ENCODE results near the gene THAP4.

The THAP4 gene

DNA sequence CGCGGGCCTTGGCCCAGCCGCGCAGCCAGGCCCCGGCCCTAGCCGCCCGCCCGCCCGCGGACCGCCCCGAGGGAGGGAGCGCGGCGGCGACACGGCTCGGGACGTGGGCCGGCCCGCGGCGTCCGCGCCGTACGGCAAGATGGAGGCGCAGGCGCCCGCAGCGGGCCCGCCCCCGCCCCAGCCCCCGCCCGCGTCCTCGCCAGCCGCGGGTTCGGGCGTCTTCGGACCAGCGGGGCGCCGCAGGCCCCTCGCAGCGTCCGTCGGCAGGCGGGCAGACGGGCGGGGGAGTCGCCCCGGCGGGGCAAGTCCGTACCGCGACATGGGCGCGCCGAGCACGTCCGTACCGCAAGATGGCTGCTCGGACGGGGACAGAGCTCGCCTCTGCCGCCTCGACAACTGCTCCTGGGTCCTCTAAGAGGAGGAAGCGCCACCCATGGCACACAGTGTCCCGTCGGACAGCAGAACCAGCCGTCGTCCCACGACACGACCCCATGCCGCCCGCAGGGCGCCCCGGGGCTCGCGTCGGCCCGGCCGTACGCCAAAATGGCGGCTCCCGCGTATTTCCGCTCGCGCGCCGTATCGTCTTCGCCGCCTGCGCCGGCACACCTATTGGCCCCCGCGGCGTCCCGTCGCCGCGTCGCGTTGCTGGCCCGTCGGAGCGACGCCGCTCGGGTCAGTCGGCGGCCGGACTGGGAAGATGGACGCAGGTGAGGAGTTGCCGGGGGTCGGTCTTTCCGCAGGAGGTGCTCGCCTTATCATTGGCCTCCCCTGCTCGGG, at the start of gene THAP4, which contains the start of gene ATG4B:
Gene THAP4 (minus strand): TSS at position 141 of the 777 bp plus-strand sequence. CDS start 141 bp downstream, outside the sequence.
Gene ATG4B (plus strand): TSS at position 676 of the 777 bp plus-strand sequence. CDS start 22 bp downstream, at position 698.
- peak; percentile 38 to 96 (median 85) for DNase-seq

DNA sequence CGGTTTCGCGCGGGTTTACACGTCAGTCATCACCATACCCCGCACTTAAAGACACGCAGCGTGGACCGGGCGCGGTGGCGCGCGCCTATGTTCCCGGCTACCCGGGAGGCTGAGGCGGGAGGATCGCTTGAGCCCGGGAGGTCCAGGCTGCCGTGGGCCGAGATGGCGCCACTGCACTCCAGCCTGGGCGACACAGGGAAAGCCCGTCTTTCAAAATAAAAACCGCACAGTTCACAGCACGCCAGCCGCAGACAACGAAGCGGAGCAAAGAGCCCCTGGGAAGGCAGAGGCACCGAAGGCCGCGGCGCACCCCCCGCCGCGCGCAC, 49.3 kb upstream of the THAP4 start:
- DNase-seq = peak in 2 of 58 donors; percentile 43 to 49

- no peak for DNase-seq
These were observed 44.1 kb upstream of the THAP4 start for GRCh38 chr2:241680827-241681599.

- DNase-seq = no peak
These were observed 43.1 kb upstream of the THAP4 start for GRCh38 chr2:241680044-241680443.

DNA sequence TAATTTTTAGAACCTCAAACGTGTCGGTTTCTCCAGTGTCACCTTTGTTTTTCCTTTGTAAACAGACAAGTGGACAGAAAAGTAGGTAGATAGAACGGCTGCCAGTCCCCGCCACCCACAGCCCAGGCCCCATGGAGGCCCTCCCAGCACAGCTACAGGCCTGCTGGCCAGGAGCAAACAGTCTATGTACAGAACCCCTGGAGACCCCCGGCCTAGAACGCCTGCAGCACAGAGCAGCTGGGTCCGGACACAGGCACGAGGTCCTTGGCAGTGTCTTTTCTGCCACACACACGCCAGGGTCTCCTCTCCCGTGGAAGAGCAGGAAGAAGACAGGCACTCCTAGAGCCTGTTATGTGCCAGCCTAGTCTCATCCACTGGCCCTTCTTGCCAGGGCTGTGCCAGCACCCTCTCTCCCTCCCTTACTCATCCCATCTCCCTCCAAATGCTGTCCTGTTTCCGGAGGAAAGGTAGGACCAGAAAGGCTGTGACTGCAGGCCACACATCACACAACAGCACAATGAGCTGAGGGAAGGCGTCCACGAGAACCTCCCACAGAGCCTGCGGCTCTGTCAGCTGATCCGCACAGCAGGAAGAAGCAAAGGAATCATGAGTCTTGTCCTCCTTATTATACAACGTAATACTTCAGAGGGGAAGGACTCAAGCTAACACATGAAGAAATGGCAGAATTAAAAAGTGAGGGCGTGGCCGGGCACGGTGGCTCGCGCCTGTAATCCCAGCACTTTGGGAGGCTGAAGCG, 42.0 kb upstream of the THAP4 start:
- DNase-seq = no peak

GRCh38 chr2:241678307-241678706, 41.3 kb upstream of the THAP4 start:
- DNase-seq = no peak

DNA sequence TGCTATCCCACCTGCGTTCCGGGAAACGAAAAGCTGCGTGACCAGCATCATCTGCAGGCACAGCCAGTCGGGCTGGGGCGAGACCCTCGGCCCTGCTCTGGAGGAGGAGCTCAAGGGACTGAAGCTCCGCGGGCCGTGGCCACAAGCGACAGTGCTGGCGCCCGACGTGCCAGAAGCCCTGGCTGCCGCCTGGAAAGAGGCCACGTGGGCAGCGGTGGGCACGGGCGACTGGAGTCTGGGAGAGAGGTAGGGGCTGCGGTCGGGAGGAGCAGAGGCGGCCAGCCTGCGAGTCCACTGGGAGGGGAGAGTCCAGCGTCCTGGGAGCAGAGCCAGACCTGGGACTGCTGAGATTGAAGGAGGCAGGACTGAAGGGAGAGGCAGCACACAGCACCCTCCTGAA, 40.4 kb upstream of the THAP4 start:
- no peak for DNase-seq

- DNase-seq = no peak
These were observed 39.7 kb upstream of the THAP4 start for GRCh38 chr2:241676665-241677064.

- no peak for DNase-seq
These were observed 38.9 kb upstream of the THAP4 start for GRCh38 chr2:241675885-241676284.

DNA sequence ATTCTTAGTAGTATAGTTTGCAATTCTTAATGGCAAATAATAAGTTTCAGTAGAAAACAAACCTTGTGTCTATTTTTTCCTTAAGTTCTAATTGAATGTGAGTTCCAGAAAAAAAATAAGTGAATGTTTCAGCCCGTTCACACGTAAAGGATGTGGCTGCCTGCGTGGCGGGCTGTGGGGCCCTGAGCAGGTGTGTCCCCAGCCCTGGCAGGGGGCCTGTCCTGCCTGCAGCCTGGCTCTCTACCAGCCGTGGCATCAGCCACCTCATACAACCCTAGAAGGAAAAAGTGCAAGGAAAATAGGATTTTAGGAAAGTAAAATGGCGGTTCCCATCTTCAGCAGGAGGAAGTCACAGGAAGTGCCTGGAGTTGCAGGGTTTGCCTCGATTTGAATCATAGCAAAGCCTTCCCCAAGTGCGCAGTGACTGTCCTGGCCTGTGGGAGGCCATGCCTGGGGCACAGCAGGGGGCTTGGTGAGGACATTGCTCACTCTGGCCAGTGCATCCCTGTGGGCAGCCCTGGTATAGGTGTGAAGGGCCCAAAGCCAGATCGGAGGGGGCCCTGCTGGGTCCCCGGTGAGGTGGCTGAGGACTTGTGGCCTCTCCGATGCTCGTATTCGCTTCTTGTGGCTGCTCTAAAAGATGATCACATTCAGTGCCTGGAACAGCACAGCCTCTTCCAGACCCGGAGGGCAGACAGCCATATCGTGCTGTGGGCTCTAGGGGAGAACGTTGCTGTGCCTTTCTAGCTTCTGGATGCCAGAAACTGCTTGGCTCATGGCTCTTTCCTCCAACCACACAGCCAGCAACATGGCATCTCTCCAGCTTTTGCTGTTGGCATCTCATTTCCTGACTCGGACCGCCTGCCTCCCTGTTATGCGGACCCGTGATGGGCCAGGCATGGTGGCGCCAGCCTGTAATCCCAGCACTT, 37.1 kb upstream of the THAP4 start:
- peak in 29 of 58 donors; percentile 8 to 57 (median 27) for DNase-seq

GRCh38 chr2:241673189-241673663, 36.3 kb upstream of the THAP4 start:
- no peak for DNase-seq

GRCh38 chr2:241672243-241673188, 35.6 kb upstream of the THAP4 start:
- DNase-seq = no peak

GRCh38 chr2:241671457-241672240, 34.7 kb upstream of the THAP4 start:
- DNase-seq = no peak

DNA sequence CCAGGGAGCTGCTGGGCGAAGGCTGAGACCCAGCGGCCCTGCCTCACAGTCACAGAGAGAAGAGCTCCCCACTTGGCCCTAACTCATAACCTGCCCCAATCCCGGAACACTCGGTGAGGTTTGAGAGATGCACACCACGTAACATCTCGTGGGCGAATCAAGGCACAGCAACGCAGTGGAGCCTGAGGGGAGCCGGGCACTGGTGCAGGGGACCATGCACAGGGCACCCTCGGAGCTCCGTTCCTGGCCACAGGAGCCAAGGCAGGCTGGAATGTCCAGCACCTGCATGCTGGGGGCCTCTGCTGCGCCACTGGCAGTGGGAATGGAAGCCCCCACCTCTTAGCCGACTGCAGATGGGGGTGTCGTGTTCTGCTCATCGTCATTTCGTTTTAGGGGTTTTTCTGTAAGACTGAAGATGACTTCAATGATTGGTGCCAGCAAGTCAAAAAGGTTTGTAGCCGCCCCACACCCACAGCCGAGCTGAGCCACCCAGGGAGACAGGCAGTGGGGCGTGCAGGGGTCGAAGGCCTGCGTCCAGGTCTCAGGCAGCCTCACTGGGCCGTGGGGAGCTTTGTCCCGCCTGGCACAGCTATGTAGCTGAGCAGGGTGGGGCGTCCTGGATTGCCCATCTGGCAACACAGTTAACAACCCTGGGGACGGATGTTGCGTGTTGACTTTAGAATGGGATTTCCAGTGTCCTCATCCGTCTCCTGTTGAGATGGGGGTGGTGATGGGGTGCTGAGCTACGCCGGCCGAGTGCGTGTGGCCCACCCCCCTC, 33.6 kb upstream of the THAP4 start:
- no peak for DNase-seq

DNA sequence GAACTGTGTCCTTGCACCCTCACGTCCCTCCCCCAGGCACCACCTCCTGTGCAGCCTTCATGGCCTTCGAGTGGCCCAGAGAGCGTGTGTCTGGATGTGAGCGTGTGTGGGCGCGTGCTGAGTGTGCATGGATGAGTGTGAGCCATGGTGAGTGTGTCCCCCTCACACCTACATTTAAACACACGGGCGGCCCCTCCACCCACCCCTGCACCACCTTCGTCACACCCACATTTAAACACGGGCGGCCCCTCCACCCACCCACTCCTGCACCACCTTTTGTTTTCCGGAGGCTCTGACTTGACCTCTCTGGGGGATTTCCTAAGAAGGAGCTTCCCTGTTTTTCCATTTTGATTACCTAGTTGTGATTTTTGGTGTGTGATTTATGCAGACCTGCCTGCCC, 31.9 kb upstream of the THAP4 start:
- no peak for DNase-seq

GRCh38 chr2:241668354-241668753, 31.4 kb upstream of the THAP4 start:
- no peak for DNase-seq

DNA sequence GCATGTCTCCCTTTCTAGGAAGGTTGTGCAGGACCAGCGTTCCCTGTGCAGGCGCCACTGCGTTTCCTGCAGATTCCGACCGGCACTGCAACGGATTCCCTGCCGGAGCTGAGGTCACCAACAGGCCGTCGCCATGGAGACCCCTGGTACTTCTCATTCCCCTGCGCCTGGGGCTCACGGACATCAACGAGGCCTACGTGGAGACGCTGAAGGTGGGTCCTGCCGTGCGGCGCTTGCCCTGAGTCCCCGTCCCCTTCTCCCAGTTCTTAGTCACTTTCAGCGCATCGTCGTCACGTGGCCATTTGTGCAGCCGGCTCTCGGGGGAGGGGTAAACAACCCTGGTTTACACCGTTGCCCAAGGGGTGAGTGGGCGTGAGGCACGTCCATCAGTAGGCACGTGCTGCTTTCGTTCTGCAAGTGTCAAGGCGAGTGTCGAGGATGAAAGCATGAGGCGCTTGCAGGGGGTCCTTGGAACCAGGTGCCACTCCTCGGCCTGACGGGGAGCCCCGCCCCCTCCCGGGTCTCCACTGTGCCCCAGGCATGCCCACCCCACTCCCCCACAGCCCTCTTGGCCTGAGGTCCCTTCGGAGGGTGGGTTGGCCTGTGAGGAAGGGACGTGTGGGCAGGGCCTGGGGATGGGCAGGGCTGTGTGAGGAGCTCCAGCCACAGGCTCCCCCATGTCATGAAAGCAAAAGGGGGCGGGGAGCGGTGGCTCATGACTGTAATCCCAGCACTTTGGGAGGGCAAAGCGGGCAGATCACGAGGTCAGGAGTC, 29.9 kb upstream of the THAP4 start:
- DNase-seq = peak in 1 of 58 donors; percentile 25
